SW 1271 (cell line): ENCODE results near the gene RXRA.
"Not testable (repeated sequence)": the region's sequence is repeated elsewhere in the genome, so short reads cannot be mapped to it uniquely, and the experiment has no call there.

Experiments
- DNase-seq, 2 experiments: peaks; one replicate each; lab custom pipeline; 2025; lab: John Stamatoyannopoulos, UW

RXRA gene

GRCh38 chr9:134293611-134294152, 32.6 kb upstream of the RXRA start:
- no peak for DNase-seq

DNA sequence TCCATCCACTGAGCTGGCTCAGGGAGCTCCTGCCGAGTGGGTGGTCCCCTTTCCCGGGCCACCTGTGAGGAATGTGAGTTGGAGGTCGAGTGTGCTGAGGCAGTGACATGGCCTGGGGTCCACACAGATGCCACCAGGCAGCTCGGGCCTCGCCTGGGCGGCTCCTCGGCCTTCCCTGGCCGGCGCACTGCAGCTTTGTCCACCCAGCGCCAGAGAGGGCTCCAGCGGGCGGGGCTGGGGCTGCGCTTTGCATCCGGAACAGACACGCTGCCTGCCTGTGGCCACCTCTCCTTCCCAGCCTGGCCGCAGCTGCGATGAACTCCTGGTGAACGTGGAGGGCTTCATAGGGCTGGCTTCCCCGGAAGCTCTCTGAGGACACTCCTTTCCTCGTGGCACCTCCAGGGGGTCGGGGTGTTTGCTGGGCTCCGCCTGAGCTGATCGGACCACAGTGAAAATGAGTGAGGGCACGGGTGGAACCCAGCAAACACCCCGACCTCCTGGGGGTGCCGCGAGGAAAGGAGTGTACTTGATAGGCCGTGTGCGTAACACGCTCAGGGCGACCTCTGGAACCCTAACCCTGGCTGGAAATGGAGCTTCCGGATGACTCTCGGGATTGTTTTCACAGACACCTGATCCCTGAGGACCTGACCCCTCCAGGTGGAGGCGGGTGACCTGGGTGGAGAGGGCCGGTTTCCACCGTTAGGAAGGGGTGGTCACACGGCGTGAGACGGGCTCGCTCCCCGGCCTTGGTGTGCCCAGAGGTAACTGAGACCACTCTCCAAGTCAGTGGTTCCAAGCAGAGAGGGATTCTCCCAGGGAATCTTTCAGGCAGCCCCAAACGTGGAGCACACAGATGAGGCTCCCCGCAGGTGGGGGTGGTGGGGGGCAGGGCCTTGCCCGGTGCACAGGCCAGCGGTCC, 31.8 kb upstream of the RXRA start:
- DNase-seq = no peak

GRCh38 chr9:134295101-134295745, 31.0 kb upstream of the RXRA start:
- no peak for DNase-seq

DNA sequence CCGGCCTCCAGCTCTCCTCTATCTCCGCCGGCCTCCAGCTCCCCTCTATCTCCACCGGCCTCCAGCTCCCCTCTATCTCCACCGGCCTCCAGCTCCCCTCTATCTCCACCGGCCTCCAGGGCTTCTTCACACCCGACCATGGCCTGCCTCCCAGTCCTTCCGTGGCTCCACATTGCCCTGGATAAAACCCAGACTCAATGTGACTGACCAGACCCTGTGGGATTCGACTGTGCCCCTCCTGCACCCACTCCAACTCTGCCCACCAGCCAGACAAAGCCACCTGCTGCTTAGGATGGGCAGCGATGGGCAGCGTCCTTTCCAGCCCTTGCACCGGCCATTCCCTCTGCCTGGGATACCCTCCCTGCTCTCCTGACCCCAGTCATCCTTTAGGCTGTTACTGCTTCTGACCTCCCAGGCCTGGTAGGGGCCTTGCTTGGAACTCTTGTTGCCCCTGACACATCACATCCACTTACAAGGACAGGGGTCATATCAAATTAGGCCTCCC, 30.5 kb upstream of the RXRA start:
- DNase-seq = no peak

DNA sequence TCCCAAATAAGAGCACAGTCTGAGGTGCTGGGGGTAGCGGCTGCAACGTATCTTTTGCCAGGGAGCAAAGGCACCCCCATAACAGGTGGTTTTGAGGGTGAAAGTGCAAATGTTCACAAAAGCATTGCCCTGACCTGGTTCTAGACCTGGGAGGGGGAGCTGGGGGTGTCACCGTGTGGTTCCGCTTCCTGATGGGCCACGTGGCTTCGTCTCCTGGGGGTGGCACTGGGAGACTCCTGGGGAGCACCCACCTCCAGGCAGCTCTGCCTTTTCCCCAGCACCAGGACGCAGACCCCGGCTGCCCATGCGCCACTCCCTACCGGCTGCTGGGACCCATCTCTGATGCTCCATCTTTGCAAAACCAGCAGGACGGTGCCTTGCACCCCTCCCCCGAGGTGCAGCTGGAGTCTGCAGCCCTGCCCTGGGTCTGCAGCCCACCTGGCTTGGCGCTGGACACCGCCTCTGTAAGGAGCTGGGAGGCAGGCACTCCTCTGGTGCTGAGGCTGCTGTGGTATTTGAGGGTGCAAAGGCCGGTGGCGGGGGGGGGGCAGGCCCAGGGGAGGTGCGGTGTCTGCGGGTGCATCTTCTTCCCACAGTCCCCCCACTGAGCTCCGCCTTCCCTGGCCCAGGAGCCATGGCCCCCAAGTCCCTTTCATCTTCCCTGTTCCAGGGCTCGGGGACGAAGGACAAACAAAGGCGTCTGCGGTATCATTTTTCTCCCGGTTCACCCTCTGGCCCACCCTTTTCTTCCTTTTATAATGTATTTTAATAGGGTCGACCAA, 29.8 kb upstream of the RXRA start:
- no peak for DNase-seq

DNA sequence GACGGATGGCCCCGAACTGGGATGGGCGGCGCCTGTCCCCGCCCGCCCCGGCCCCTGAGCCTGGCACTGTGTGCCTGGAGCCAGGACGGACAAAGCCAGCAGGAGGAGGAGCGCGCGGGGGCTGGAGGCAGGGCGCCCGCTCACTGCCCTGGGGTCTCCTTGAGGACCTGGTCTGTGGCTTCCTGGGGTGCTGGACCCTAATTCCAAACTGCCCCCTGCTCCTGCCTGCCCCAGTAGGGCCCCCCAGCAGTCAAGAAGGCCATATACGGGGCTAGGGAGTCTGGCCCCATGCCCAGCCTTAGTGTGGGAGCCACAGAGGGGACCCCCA, 29.2 kb upstream of the RXRA start:
- no peak for DNase-seq

DNA sequence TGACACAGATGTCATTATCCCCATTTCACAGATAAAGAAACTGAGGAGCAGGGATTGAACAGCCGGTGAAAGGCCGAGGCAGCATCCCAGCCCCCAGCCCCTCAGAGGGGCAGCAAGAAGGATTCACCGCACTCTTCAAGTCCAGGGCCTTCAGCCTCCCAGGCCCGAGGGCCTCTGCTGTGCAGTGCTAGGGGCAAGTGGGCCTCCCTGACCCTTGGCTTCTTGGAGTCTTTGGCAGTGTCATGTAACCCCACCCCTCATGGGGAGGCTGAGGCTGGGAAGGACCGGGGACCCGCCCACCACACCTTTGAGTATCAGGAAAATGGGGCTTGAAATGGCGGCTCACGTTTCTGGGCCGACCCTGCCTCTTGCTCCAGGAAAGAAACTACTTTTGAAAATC, 28.7 kb upstream of the RXRA start:
- no peak for DNase-seq

DNA sequence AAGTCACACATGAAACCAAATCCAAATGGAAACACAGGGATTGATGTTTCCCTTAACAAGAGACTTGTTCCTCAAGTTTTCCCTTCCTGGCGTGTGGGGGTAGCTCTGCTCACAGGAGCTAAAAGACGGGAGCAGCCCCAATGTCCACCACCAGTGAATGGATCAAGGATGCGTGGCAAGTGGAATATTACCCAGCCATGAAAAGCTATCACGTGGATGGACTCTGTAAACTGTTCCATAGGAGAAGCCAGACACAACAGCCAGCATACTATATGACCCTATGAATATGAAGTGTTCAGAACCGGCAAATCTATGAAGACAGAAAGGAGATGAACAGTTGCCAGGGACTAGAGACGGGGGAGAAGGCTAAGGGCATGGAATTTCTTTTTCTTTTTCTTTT, 28.3 kb upstream of the RXRA start:
- DNase-seq = no peak

- DNase-seq = no peak
Observed at GRCh38 chr9:134299068-134299467, 27.2 kb upstream of the RXRA start.

DNA sequence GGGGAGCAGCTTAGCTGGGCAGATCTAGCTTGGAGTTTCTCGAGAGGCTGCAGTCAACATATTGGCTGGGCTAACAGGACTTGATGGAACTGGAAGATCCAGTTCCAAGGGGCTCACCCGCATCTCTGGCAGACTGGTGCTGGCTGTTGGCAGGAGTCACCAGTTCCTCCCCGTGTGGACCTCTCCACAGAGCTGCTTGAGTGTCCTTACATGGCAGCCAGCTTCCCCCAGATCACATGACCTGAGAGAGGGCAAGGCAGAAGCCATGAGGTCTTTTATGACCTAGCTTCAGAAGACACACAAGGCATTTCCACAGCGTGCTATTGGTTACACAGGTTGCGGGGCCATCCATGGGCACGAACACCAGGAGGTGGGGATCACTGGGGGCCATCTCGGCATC, 26.4 kb upstream of the RXRA start:
- DNase-seq = no peak

DNA sequence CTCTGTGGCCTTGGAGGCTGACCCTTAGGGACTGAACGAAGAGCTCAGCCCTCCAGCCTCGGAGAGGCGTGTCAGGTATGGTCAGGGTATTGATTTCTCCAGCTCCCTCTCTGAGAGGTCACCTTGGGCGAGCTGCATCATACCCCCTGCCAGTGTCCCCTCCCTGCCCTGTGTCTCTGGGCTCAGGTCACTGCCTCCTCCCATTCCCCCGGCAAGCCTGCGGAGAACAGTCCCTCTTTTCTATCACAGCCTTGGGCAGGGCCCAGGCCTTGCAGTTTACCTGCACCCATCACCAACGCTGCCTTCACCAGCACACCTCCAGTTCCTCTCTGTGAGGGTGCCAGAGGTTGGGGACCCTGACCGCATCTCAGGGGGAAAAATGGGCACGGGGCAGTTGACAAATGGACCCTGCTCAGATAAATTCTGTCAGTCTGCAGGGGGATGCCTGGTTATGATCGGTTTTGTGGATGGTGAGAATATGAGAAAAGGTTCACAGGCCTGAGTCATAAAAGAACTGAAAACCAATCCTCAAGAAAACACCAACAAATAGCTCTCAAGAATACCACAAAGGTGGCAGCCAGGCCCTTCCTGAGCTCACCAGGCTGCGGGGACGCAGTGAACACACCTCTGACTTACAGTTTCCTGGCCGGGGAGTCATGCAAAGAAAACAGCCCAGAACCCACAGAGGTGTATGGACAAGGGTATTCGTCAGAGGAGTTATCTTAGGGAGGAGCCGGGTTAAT, 24.7 kb upstream of the RXRA start:
- DNase-seq = no peak

DNA sequence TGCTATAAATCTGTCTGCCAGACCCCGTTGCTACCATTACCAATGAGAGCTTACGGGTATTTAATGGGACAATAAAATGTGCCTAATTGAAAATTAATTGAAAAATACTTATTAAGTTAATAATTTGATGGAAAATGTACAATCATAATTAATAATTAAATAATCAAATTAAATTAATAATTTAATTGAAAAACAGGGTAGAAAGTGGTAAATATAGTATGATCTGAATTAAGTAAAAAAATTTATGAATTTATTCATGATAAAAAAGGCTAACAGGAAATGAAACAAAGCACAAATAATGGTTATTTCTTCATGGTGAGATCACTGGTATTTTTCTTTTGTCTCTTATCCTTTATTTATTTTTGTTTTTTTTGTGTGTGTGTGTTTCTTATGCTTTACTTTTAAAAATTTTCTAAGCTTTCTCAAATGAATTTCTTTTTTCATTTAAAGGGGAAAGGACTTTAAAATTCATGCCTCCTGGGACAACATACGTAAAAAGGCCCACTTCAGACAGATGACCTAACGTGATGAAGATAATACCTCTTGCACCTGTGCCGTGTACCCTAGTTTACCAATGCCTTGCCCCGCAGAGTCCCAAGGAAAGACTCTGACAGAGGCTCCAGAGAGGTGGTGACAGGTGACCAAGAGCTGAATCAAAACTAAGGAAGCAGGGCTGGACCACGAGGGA, 24.0 kb upstream of the RXRA start:
- no peak for DNase-seq

GRCh38 chr9:134303601-134304000, 22.7 kb upstream of the RXRA start:
- DNase-seq = no peak

DNA sequence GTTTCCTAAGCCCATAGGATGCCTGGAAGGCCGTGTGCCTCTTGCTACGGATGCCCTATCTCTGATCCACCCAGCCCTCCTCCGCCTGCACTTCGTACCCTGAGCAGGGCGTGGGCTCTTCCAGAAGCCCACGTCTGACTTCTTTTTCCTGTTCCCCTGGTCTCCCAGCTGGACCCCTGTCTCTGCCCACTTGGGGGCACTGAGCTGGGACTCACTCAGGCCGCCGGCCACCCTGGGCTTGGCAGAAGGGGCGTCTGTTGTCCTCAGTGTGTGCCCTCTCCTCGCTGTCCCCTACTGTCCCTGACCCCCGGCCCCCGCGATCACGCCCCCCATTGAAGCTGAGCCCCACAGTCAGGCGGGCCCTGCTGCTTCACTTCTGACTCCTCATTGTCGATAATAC, 22.0 kb upstream of the RXRA start:
- no peak for DNase-seq

DNA sequence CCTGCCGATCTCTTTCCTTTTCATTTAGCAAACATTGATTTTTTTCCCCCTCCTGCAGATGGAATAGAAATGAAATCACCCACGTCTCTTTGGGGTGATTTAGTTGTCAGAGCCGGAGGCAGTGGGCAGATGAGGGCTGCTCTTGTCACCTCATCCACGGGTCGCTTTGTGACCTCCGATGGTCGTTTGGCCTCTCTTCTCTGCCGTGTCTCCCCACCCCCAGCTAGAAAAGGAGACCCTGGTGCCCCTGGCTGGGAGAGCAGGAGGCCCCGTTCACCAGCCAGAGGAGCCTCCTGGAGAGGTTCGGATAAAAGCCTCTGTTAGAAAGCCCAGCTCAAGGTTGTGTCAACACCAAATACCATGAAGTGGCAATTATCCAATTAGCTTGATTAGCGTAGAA, 21.6 kb upstream of the RXRA start:
- no peak for DNase-seq

DNA sequence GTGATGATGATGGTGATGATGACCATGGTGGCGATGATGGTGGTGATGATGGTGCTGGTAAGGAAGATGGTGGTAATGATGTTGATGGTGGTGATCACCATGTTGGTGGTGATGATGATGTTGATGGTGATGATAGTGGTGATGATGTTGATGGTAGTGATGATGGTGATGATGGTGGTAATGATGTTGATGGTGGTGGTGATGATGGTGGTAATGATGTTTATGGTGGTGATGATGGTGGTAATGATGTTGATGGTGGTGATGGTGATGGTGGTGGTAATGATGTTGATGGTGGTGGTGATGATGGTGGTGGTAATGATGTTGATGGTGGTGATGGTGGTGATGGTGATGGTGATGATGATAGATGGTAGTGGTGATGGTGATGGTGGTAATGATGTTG, 20.7 kb upstream of the RXRA start:
- DNase-seq = no peak

DNA sequence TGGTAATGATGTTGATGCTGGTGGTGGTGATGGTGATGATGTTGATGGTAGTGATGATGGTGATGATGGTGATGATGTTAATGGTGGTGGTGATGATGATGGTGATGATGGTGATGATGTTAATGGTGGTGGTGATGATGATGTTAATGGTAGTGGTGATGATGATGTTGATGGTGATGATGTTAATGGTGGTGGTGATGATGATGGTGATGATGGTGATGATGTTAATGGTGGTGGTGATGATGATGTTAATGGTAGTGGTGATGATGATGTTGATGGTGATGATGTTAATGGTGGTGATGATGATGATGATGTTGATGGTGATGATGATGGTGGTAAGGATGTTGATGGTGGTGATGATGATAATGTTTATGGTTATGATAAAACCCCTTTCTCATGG, 20.2 kb upstream of the RXRA start:
- DNase-seq = not testable (repeated sequence)

DNA sequence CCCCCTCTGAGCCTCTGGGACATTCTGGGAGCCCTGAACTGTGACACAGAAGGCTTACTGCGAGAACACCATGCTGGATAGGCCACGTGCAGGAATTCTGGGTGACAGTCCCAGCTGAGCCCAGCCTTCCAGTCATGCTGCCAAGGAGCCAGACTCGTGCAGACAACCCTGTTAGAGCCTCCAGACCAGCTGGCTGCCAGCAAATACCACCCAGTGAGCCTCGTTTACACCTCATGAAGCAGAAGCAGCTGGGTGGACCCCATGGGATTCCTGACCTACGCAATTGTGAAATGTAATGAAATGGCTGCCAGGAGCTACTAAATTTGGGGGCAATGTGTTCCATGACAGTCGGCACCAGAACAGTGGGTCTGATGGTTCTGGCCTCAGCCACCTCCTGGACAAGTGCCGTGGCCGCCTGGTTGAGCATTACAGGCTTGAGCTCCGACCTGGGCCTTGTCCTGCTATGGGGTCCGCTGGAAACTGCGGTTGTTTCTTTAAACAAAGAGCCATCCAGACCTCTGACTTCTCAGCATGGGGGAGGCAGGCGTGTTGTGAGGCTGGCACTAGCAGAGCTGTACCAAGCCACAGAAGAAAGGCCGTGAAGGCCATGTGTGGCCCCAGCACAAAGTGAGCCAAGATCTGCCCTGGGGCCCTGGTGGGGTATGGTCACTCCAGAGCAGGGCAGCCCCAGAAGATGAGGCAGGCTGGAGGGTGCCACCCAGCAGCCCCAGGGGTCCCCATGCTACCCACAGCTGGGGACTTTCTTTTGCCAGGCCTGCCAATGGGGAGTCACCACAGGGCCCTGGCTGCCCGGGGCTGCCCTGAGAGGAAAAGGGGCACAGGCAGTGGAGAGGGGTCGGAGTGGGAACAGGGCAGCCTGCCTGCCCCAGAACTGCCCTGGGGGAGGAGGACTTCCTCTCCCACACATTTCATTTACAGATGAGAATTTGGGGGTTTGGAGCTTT, 19.3 kb upstream of the RXRA start:
- DNase-seq = no peak

- DNase-seq = no peak
Observed at GRCh38 chr9:134307674-134308638, 18.3 kb upstream of the RXRA start.
